MM.1S (cell line): ENCODE results near the gene MIF.

Experiments used
- EZH2 ChIP-seq: fragments of 300-600 bp; sonication (generic); optimal IDR thresholded peaks from 2 replicates; pipeline ENCODE3; 2017; ENCODE audit warnings: low read depth, mild to moderate bottlenecking, antibody characterized with exemption, low read length, mixed read lengths
- TF ChIP-seq, protein P1 (sequence below): fragments of 300-600 bp; sonication (generic); IDR thresholded peaks from 2 replicates; pipeline ENCODE4 v1.5.1; 2016; ENCODE audit warnings: antibody characterized with exemption, low read length, mixed read lengths

DNA sequence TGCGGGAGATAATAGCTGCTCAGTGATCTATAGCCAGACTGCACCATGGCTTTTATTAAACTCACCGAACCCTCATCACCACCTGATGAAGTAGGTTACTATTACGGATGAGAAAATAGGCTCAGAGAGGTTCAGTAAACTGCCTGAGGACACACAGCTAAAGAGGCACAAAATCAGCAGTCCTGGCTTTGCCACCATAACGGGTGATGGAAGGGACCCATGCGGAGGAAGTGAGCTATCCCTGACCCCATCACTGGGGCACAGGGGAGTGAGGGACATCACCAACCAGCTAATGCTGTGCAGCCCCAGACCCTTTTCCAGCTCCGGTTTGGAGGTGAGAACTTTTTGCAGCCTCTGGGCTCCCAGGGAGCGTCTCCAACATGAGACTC, 48.1 kb upstream of the MIF start:
- TF ChIP-seq EZH2: no peak
- TF ChIP-seq, protein P1, sequence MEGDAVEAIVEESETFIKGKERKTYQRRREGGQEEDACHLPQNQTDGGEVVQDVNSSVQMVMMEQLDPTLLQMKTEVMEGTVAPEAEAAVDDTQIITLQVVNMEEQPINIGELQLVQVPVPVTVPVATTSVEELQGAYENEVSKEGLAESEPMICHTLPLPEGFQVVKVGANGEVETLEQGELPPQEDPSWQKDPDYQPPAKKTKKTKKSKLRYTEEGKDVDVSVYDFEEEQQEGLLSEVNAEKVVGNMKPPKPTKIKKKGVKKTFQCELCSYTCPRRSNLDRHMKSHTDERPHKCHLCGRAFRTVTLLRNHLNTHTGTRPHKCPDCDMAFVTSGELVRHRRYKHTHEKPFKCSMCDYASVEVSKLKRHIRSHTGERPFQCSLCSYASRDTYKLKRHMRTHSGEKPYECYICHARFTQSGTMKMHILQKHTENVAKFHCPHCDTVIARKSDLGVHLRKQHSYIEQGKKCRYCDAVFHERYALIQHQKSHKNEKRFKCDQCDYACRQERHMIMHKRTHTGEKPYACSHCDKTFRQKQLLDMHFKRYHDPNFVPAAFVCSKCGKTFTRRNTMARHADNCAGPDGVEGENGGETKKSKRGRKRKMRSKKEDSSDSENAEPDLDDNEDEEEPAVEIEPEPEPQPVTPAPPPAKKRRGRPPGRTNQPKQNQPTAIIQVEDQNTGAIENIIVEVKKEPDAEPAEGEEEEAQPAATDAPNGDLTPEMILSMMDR: no peak
